HG02870 (cell line): Measurements from ENCODE around the gene CAD.

ENCODE experiments used
- ATAC-seq: cut with Tn5 transposase; IDR thresholded peaks from one replicate; pipeline ENCODE4 v1.9.1; 2021; ENCODE audit warnings: mild to moderate bottlenecking, moderate library complexity; ENCODE audit not compliant: unreplicated experiment

Gene CAD

DNA sequence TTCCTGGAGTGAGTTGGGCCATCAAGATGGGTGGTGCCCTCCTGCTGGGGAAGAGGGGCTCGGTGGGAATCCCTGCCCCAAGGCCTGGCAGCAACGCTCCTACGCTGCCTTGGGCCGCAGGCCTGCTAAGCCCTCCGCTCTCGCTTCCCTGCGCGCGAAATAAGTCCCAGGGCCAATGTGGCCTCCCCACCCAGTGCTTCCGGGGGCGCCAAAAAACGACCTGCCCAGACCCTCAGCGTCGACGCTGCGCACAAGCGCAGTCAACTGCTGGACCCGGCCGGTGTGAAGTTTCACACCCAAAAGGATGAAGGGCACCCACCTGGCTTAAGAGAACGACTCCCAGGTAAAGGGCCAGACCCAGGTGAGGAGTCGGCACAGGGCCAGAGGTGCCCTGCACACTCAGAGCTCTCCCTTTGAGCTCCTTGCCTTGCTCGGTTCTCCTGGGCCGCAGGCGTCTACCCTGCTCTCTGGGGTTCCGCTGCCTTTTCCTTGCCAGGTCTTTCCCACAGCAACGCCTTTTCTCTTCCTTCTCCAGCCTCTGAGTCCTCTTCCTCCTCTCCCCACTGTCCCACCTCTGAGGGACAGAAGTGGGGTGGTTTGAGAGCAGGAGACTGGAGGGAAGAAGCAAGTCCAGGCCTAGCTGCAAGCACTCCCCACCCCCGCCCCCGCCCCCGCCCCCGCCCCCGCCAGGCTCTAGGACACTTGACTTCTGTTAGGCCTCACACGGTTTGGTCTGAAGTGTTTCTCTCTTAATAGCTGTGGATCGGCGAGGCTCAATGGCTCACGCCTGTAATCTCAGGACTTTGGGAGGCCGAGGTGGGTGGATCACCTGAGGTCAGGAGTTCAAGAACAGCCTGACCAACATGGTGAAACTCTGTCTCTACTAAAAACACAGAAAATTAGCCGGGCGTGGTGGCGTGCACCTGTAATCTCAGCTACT lies 58.3 kb downstream of the CAD start, which contains the start of gene DNAJC5G:
Gene DNAJC5G, plus strand, starts transcription at position 223 of the 940 bp plus-strand sequence. CDS start 1,296 bp downstream, outside the sequence.
- ATAC-seq = no peak

DNA sequence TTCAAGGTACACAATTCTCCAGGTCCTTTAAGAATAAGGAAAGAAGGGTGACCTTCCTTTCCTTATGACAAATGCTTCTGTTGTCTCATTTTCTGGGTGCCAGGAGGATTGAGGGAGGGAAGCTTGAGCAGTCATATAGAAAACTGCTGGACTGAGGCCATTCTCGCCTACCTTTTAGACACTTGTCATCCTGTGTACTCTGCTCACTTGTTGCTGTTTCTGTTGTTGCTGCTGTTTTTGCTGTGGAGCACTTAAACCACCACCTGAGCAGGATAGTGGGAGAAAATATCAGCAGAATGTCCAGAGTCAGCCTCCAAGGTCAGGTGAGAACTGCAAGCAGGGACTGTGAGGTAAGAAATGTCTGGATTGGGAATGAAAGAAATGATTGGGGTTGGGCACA lies 60.8 kb downstream of the CAD start:
- no peak for ATAC-seq

DNA sequence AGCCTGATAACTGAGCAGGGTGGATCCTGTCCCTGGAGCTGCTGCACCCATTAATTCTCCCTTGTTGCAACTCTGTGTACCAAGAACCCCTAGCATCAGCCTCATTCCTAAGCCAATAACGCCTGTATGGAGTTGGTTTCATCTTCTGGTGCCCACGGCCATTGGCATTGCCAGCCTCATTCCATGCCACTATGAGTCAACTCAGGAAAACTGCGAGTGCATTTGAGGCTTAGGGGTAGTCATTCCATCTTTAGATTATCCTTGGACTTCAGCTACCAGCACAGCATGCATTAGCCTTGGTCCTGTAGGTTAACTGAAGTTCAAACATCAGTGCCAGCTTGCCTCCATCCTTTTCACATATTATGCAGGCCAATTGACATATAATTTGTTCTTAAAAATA lies 63.7 kb downstream of the CAD start:
- no peak for ATAC-seq

GRCh38 chr2:27281442-27281841 lies 64.3 kb downstream of the CAD start:
- no peak for ATAC-seq

DNA sequence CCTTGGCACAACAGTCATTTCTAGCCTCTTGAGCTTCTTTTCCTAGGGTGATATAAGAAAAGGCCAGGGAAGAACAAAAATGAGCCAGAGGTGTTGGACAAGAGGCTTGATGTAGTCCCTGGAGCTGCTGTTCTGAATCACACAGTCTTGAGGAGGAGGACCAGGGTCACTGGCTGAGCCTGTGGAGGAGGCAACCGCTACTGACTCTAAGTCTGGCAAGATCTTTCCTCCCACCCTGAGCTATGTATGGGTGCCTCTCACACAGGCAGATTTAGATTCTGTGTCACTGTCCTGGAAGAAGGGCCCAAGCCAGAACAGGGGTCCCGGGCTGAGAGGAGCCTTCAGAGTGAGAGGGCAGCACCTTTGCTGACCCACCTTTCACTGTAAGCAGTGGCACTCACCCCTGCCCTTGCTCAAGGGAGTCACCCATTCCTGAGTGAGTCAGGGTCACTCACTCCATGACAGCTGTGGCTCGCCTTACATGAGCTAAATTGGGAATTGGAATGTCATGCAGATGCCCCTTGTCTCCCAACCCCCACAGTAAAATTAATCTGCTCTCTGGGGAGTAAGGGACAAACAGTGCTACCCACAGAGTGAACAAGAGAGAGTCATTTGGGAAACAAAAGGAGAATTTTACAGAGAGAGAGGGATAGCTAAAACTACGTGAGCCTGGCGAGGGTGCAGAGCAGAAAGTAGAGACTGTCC lies 64.8 kb downstream of the CAD start, which contains the start of gene TRIM54:
Gene TRIM54, plus strand, starts transcription at position 575 of the 705 bp plus-strand sequence. CDS start 303 bp downstream, outside the sequence.
- no peak for ATAC-seq

DNA sequence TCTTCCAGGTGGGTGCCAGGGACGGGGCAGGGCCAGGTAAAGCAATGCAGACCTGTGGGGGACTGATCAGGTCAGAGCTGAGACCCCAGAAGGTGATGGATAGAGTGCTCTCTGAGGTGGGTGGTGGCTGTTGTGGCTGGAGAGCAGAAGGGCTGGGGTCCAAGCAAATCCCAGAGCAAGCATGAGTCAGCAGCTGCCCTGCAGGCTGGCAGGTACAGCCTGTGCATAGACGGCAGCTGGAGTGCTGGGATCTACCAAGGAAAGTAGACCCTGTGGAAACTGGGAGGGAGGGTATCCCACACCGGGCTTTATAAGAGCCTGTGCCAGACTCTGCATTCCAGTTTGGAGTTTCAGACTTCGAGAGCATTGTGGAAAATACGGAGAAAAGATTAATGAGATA lies 65.7 kb downstream of the CAD start:
- ATAC-seq = no peak

DNA sequence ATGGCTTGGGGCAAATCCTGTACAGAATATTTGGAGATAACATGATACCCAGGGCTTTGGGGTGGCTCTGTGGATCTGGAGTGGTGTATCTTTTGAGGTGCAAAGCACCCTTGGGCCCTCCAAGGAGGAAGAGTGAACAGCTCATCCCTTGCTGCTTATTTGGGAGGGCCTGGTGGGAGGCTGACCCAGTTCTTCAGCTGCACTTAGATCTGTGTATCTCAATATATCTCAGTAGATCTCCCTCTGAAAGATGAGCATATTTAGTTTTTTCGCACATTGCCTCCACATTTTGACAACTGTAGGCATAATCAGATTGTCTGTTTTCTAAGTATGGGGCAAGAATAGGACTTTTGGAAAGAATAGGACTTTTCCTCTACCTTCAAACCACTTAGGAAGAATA lies 67.8 kb downstream of the CAD start:
- ATAC-seq = no peak

DNA sequence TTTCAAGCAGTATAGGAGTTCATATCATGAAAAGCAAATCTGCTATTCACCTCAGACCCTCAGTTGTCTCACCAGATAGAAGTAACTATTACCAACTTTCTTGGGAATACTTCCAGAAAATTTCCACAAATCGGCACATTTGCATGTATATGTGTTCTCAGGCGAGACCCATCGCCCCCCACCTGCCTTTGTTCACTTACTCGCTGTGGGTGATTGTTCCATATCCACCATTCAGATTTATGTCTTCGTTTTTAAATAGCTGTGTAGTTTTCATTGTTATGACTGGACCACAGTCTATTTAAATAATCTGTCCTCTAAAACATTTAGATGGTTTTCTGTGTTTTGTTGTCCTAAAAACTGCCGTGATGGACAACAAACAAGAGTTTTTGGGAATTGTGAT lies 68.3 kb downstream of the CAD start:
- ATAC-seq = no peak

- no peak for ATAC-seq
These were observed 71.4 kb downstream of the CAD start for GRCh38 chr2:27288610-27289009.

DNA sequence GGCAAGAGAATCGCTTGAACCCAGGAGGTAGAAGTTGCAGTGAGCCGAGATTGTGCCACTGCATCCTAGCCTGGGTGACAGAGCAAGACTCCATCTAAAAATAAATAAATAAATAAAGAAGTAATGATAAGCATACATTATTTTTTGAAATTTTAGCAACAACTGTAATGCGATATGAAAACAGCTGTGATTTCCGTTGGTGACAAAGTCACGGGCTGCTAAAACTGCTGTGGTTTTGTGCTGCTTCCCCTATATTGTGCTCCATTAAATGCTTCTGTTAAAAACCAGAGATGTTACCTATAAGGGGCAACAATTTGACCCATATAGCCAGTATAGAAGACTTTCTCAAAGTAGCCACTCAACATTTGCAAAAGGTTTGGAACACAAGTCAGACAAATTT lies 73.4 kb downstream of the CAD start:
- ATAC-seq = no peak

DNA sequence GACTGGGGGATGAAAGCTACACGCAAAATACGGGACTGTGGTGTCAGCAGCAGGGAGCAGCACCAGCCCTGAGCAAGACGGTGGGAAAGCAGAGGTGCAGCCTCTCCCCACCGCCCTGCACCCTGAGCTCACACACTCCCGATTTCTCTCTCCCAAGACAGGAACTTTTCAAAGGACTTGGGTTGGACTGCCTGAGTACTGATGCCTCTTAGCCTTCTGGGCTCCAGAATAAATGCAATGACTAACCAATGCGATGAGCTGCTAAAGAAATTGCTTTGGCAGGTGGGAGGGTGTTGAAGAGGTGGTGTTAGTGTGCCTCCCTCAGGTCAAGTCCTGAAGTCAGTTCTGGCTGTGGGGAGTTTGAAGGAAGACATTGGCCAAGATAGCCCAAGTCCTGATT lies 74.7 kb downstream of the CAD start:
- no peak for ATAC-seq
